HepG2 (cell line): ENCODE data around the gene ARHGAP4. TPM values are rescaled to one million over a fixed set of nuclear protein-coding genes. Genes with fewer than 3 reads are reported as not detected.

Source experiments
- ATAC-seq: fragments of 200-7000 bp; cut with Tn5 transposase; 3 replicates; pipeline ENCODE4 v1.9.1; 2020; ENCODE audit warnings: mild to moderate bottlenecking, moderate library complexity
- BruUV-seq: library from RNA; stranded (reverse); fragments of 400-500 nt; replicated peaks from 2 replicates; lab custom pipeline; 2021; lab: Mats Ljungman, UMichigan
- CTCF ChIA-PET: fragments of 300-600 bp; formaldehyde crosslinking; extraction: SDS; loops from one replicate; lab custom pipeline; 2021; ENCODE audit warnings: low total read pairs, inconsistent platforms, low intra/inter-chr PET ratio; lab: Yijun Ruan, JAX
- POLR2A ChIA-PET: fragments of 350-600 bp; sonication (Branson Sonifier 250); formaldehyde crosslinking; loops from one replicate; lab custom pipeline; 2020; ENCODE audit warnings: antibody characterized with exemption, inconsistent platforms; lab: Yijun Ruan, JAX
- DNase-seq: peaks from one replicate; pipeline ENCODE4 v3.0.0-alpha.2; 2015; ENCODE audit warnings: low spot score
- FAIRE-seq: peaks from 3 replicates; lab custom pipeline; 2011; peaks lifted over from hg19 to GRCh38; lab: Jason Lieb, UNC
- H2AFZ ChIP-seq: one replicate; pipeline ENCODE4 v1.6.1; 2011; ENCODE audit warnings: low read length, inconsistent platforms
- H3K27ac ChIP-seq: fragments of 300-600 bp; 3 replicates; pipeline ENCODE4 v1.8.0; 2011; ENCODE audit warnings: mixed run types, mild to moderate bottlenecking, mixed read lengths, low read length, inconsistent platforms; ENCODE audit not compliant: insufficient read depth; ENCODE audit errors: extremely low read length
- H3K27me3 ChIP-seq, 2 experiments: fragments of 200-600 bp in 1 of 2; 2 replicates in 1 of 2; 3 replicates in 1 of 2; pipeline versions ENCODE4 v1.6.0 to v1.8.0; 2011; ENCODE audit warnings: low read length in 2 of 2, mild to moderate bottlenecking in 2 of 2, moderate library complexity in 2 of 2, inconsistent platforms in 1 of 2; ENCODE audit not compliant: insufficient read depth in 2 of 2, control insufficient read depth in 1 of 2
- H3K36me3 ChIP-seq, 2 experiments: fragments of 200-600 bp in 1 of 2; replicated peaks in 1 of 2; 2 replicates in 1 of 2; 3 replicates in 1 of 2; pipeline versions ENCODE4 v1.5.1 to v1.8.0; 2011; ENCODE audit warnings: low read length in 2 of 2, inconsistent platforms in 1 of 2; ENCODE audit not compliant: insufficient read depth in 2 of 2, control insufficient read depth in 1 of 2
- H3K4me1 ChIP-seq: 2 replicates; pipeline ENCODE4 v1.5.1; 2012; ENCODE audit warnings: low read length, inconsistent platforms; ENCODE audit not compliant: insufficient read depth
- H3K4me2 ChIP-seq: 2 replicates; pipeline ENCODE4 v1.6.0; 2011; ENCODE audit warnings: low read depth, low read length, inconsistent platforms
- H3K4me3 ChIP-seq, 3 experiments: fragments of 200-600 bp in 1 of 3; sonication (generic), shearing (Covaris generic) in 1 of 3; replicated peaks in 1 of 3; 2 replicates each; pipeline ENCODE4 v1.5.1; 2011 to 2016; ENCODE audit warnings: low read length in 3 of 3, inconsistent platforms in 2 of 3, low read depth in 2 of 3, mild to moderate bottlenecking in 2 of 3, control low read depth in 1 of 3, mixed read lengths in 1 of 3; ENCODE audit not compliant: insufficient read depth in 1 of 3
- H3K79me2 ChIP-seq: one replicate; pipeline ENCODE4 v1.6.1; 2011; ENCODE audit warnings: low read length, inconsistent platforms; ENCODE audit not compliant: insufficient read depth
- H3K9ac ChIP-seq: 2 replicates; pipeline ENCODE4 v1.6.0; 2011; ENCODE audit warnings: mild to moderate bottlenecking, low read depth, low read length, inconsistent platforms; ENCODE audit not compliant: insufficient read depth
- H3K9me3 ChIP-seq: 2 replicates; pipeline ENCODE4 v1.5.1; 2012; ENCODE audit warnings: mild to moderate bottlenecking, low read length
- H4K20me1 ChIP-seq: 2 replicates; pipeline ENCODE4 v1.6.0; 2011; ENCODE audit warnings: inconsistent platforms, mild to moderate bottlenecking, low read length, moderate library complexity; ENCODE audit not compliant: insufficient read depth
- AGO2 ChIP-seq: fragments of 200-400 bp; formaldehyde crosslinking; optimal IDR thresholded peaks from 2 replicates; pipeline ENCODE3; 2017; ENCODE audit warnings: mild to moderate bottlenecking, low read depth, low read length, moderate library complexity
- CHD2 ChIP-seq: IDR thresholded peaks from 2 replicates; pipeline ENCODE4 v1.6.1; 2011; ENCODE audit warnings: low read depth, low read length, improper control_type of control experiment
- RBFOX2 ChIP-seq: fragments of 200-400 bp; formaldehyde crosslinking; IDR thresholded peaks from 2 replicates; pipeline ENCODE4 v1.6.1; 2017; ENCODE audit warnings: low read depth, mild to moderate bottlenecking, low read length
- ZNF788 ChIP-seq: sonication (generic); formaldehyde crosslinking; IDR thresholded peaks from 2 replicates; pipeline ENCODE4 v1.5.0; 2020; ENCODE audit warnings: mild to moderate bottlenecking, missing genetic modification reagents, borderline replicate concordance
- ZNF816 ChIP-seq: sonication (generic); formaldehyde crosslinking; IDR thresholded peaks from 2 replicates; pipeline ENCODE4 v1.8.0; 2022; ENCODE audit warnings: missing genetic modification reagents, mild to moderate bottlenecking, borderline replicate concordance
- ZSCAN9 ChIP-seq: IDR thresholded peaks from 2 replicates; pipeline ENCODE4 v1.6.1; 2016; ENCODE audit warnings: borderline replicate concordance
- WGBS: methylation state at CpG from one replicate; pipeline ENCODE4 v1.1.6; 2017; ENCODE audit warnings: low lambda C conversion rate; 5-methylcytosine and 5-hydroxymethylcytosine counted together
- in situ Hi-C: cut with HindIII; loops from 2 replicates; pipeline ENCODE4 v1.10.0; 2017; ENCODE audit warnings: low pct_unique_long_range_greater_than_20kb; ENCODE audit not compliant: extremely low pct_ligation_motif_present
- intact Hi-C: fragments of 100-400 bp; cut with micrococcal nuclease; formaldehyde crosslinking; loops from one replicate; pipeline ENCODE4 v1.10.0; 2022; ENCODE audit not compliant: unreplicated experiment
- polyA plus RNA-seq, 8 experiments: library from polyadenylated mRNA; depleted of rRNA in 3 of 8; stranded (reverse) in 7 of 8; unstranded in 1 of 8; fragments of >200 nt; fragmentation: Illumina TruSeq in 4 of 8; extraction: Trizol in 4 of 8; gene quantifications; 2 replicates each; pipeline versions ENCODE4 v1.2.1 to v1.2.3, GENCODE V29; 2011 to 2016; ENCODE audit warnings: low read depth in 4 of 8, missing spikeins in 1 of 8, mixed read lengths in 1 of 8; ENCODE audit not compliant: insufficient read depth in 1 of 8
- total RNA-seq, 5 experiments: library from RNA; depleted of rRNA; stranded (reverse); fragments of >200 nt; fragmentation: Illumina TruSeq; extraction: Trizol; gene quantifications; 2 replicates each; pipeline ENCODE4 v1.2.3, GENCODE V29; 2016; ENCODE audit warnings: low read depth in 1 of 5
- TF ChIP-seq, protein P1 (sequence below): sonication (generic); formaldehyde crosslinking; IDR thresholded peaks from 2 replicates; pipeline ENCODE4 v1.4.0; 2020; ENCODE audit warnings: missing genetic modification reagents
- TF ChIP-seq, protein P2 (sequence below): sonication (generic); formaldehyde crosslinking; IDR thresholded peaks from 2 replicates; pipeline ENCODE4 v1.5.0; 2020; ENCODE audit warnings: missing genetic modification reagents
- TF ChIP-seq, protein P3 (sequence below): sonication (generic); formaldehyde crosslinking; IDR thresholded peaks from 2 replicates; pipeline ENCODE4 v1.5.0; 2020; ENCODE audit warnings: missing genetic modification reagents

ARHGAP4 gene
- total and polyA plus RNA-seq, 2 of the 13 experiments (the other 11 are each of a cell fraction or from before 2014, with no cell fraction given) = 0.57 to 0.64 TPM

DNA sequence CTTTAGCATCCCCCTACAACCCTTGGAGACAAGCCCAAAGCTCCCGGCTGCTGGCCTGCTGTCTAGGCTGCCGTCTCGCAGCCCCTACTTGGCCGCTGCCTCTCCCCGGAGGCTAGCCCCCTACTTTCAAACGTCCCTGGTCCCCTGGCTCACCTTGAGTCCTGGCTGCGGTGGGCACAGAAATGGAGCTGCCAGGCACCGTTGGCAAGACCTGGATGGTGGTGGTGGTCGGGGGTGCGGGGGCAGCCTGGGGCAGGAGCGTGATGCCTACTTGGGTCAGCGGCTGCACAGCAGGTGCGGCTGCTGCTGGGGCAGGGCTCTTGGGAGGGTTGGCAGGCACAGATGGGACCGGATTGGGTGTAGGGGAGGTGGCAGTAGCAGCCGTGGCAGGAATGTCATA, 33.6 kb upstream of the ARHGAP4 start:
- H4K20me1 ChIP-seq = peaks cover 8% of the 10 kb centered on the region; the same call in 1 of the 2 replicates
- no TSS peak for BruUV-seq
- DNase-seq = no peak
- CTCF ChIA-PET = no interaction called here
- H2AFZ ChIP-seq = no peak overlapping the region
- no peaks in the 10 kb centered on the region for H3K9me3 ChIP-seq
- in situ Hi-C loops = no loop called here
- peaks cover 19 to 78% of the 10 kb centered on the region in 2 experiments; a peak in 4 of 5 replicates for H3K36me3 ChIP-seq
- H3K27ac ChIP-seq = no peak overlapping the region
- no peaks in the 10 kb centered on the region for H3K27me3 ChIP-seq
- TF ChIP-seq CHD2 (no peak), ZNF816 (CRISPR knock-in tag) (no peak), ZNF788 (CRISPR knock-in tag) (no peak), ZSCAN9 (no peak), AGO2 (peak; percentile 64), RBFOX2 (peak; percentile 31; the same call in 1 of the 2 replicates)
- TF ChIP-seq, protein P1, sequence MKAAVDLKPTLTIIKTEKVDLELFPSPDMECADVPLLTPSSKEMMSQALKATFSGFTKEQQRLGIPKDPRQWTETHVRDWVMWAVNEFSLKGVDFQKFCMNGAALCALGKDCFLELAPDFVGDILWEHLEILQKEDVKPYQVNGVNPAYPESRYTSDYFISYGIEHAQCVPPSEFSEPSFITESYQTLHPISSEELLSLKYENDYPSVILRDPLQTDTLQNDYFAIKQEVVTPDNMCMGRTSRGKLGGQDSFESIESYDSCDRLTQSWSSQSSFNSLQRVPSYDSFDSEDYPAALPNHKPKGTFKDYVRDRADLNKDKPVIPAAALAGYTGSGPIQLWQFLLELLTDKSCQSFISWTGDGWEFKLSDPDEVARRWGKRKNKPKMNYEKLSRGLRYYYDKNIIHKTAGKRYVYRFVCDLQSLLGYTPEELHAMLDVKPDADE = no peak
- TF ChIP-seq, protein P2, sequence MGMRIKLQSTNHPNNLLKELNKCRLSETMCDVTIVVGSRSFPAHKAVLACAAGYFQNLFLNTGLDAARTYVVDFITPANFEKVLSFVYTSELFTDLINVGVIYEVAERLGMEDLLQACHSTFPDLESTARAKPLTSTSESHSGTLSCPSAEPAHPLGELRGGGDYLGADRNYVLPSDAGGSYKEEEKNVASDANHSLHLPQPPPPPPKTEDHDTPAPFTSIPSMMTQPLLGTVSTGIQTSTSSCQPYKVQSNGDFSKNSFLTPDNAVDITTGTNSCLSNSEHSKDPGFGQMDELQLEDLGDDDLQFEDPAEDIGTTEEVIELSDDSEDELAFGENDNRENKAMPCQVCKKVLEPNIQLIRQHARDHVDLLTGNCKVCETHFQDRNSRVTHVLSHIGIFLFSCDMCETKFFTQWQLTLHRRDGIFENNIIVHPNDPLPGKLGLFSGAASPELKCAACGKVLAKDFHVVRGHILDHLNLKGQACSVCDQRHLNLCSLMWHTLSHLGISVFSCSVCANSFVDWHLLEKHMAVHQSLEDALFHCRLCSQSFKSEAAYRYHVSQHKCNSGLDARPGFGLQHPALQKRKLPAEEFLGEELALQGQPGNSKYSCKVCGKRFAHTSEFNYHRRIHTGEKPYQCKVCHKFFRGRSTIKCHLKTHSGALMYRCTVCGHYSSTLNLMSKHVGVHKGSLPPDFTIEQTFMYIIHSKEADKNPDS (CRISPR knock-in tag) = no peak
- TF ChIP-seq, protein P3, sequence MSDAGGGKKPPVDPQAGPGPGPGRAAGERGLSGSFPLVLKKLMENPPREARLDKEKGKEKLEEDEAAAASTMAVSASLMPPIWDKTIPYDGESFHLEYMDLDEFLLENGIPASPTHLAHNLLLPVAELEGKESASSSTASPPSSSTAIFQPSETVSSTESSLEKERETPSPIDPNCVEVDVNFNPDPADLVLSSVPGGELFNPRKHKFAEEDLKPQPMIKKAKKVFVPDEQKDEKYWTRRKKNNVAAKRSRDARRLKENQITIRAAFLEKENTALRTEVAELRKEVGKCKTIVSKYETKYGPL (CRISPR knock-in tag) = no peak
- TF ChIP-seq, all 625 proteins: peak for 2
- Histone ChIP-seq H3K9ac (no peak overlapping the region), H3K4me1 (no peaks in the 10 kb centered on the region), H3K4me2 (no peak overlapping the region), H3K79me2 (peaks cover 11% of the 10 kb centered on the region), H3K4me3 (no peak overlapping the region)
- intact Hi-C loops = no loop called here
- POLR2A ChIA-PET = no interaction called here
- FAIRE-seq (no peak), ATAC-seq (no peak)
- WGBS = 100% methylated on average over 2 of the region's 15 CpGs
